Measurements from ENCODE around the gene HBP1. TPM values are rescaled to one million over a fixed set of nuclear protein-coding genes. Genes with fewer than 3 reads are reported as not detected.
"Not testable (repeated sequence)": the region's sequence is repeated elsewhere in the genome, so short reads cannot be mapped to it uniquely, and the experiment has no call there.

Gene HBP1
- total RNA-seq, 2 experiments from 2014 or later = 17.2 to 17.3 TPM

GRCh38 chr7:107143875-107144274, 24.9 kb upstream of the HBP1 start:
- H3K9me3 Mint-ChIP-seq (ENCODE audit: insufficient read depth); ATAC-seq; H3K4me3 Mint-ChIP-seq; POLR2A ChIA-PET; H3K36me3 Mint-ChIP-seq (ENCODE audit: low read depth); H3K27ac Mint-ChIP-seq; DNase-seq; H3K27me3 Mint-ChIP-seq (ENCODE audit: low read depth); H3K4me1 Mint-ChIP-seq (ENCODE audit: low read depth): not testable (repeated sequence)
- CTCF ChIA-PET = interaction anchor here (1.2 to 1.7 kb wide), 3 partner anchors 12 to 21 kb away, joined by 3 to 6 read pairs (median 3); no protein-coding TSS in a partner anchor

GRCh38 chr7:107145067-107145838, 23.6 kb upstream of the HBP1 start:
- ATAC-seq (no peak), DNase-seq (no peak)
- H3K9me3 Mint-ChIP-seq (ENCODE audit: insufficient read depth) = no peaks in the 10 kb centered on the region
- H3K27me3 Mint-ChIP-seq (ENCODE audit: low read depth) = no peaks in the 10 kb centered on the region
- ChIA-PET CTCF (no interaction called here), POLR2A (no interaction called here)
- H3K27ac Mint-ChIP-seq = no peak overlapping the region
- no peak overlapping the region for H3K4me3 Mint-ChIP-seq
- H3K36me3 Mint-ChIP-seq (ENCODE audit: low read depth) = no peaks in the 10 kb centered on the region
- peaks cover 2% of the 10 kb centered on the region for H3K4me1 Mint-ChIP-seq (ENCODE audit: low read depth)

- POLR2A ChIA-PET = interaction anchor here (1.4 to 1.6 kb wide), 2 partner anchors 21 kb away, joined by 5 read pairs; partner anchors contain the start of gene HBP1
- Mint-ChIP-seq H3K27ac (no peak overlapping the region), H3K4me3 (no peak overlapping the region), H3K4me1 (ENCODE audit: low read depth) (peaks cover 2% of the 10 kb centered on the region), H3K27me3 (ENCODE audit: low read depth) (no peaks in the 10 kb centered on the region), H3K36me3 (ENCODE audit: low read depth) (no peaks in the 10 kb centered on the region), H3K9me3 (ENCODE audit: insufficient read depth) (no peaks in the 10 kb centered on the region)
- CTCF ChIA-PET = interaction anchor here (0.7 to 7.6 kb wide), 36 partner anchors 9 to 595 kb away, joined by 3 to 81 read pairs (median 3); partner anchors contain the start of gene HBP1
- DNase-seq = peak; percentile 49
- ATAC-seq = peak; percentile 77
These were observed 21.1 kb upstream of the HBP1 start for GRCh38 chr7:107147464-107148393.

GRCh38 chr7:107148721-107149120, 20.1 kb upstream of the HBP1 start:
- ChIA-PET POLR2A (interaction anchor here (1.6 kb wide), 1 partner anchor 20 kb away, joined by 5 read pairs; the partner anchor contains the start of gene HBP1), CTCF (interaction anchor here (1.0 to 7.6 kb wide), 14 partner anchors 8 to 594 kb away, joined by 3 to 81 read pairs (median 4); no protein-coding TSS in a partner anchor)
- no peak overlapping the region for H3K4me3 Mint-ChIP-seq
- peaks cover 2% of the 10 kb centered on the region for H3K4me1 Mint-ChIP-seq (ENCODE audit: low read depth)
- DNase-seq (no peak), ATAC-seq (no peak)
- H3K27me3 Mint-ChIP-seq (ENCODE audit: low read depth) = no peaks in the 10 kb centered on the region
- H3K27ac Mint-ChIP-seq = no peak overlapping the region
- H3K9me3 Mint-ChIP-seq (ENCODE audit: insufficient read depth) = no peaks in the 10 kb centered on the region
- no peaks in the 10 kb centered on the region for H3K36me3 Mint-ChIP-seq (ENCODE audit: low read depth)

GRCh38 chr7:107149863-107150262, 18.9 kb upstream of the HBP1 start:
- no peaks in the 10 kb centered on the region for H3K36me3 Mint-ChIP-seq (ENCODE audit: low read depth)
- ChIA-PET CTCF (interaction anchor here (0.7 to 7.6 kb wide), 11 partner anchors 11 to 725 kb away, joined by 3 to 81 read pairs (median 5); partner anchors contain the start of gene HBP1), POLR2A (no interaction called here)
- ATAC-seq = no peak
- DNase-seq = no peak
- H3K9me3 Mint-ChIP-seq (ENCODE audit: insufficient read depth) = no peaks in the 10 kb centered on the region
- H3K4me3 Mint-ChIP-seq = no peak overlapping the region
- no peak overlapping the region for H3K27ac Mint-ChIP-seq
- H3K27me3 Mint-ChIP-seq (ENCODE audit: low read depth) = no peaks in the 10 kb centered on the region
- peaks cover 2% of the 10 kb centered on the region for H3K4me1 Mint-ChIP-seq (ENCODE audit: low read depth)

- DNase-seq (peak; percentile 87), ATAC-seq (peak; percentile 75)
- ChIA-PET CTCF (interaction anchor here (0.7 to 7.6 kb wide), 12 partner anchors 14 to 724 kb away, joined by 3 to 81 read pairs (median 5); partner anchors contain the start of gene HBP1), POLR2A (no interaction called here)
- Mint-ChIP-seq H3K4me3 (no peak overlapping the region), H3K4me1 (ENCODE audit: low read depth) (peaks cover 2% of the 10 kb centered on the region), H3K27ac (no peak overlapping the region), H3K36me3 (ENCODE audit: low read depth) (no peaks in the 10 kb centered on the region), H3K27me3 (ENCODE audit: low read depth) (no peaks in the 10 kb centered on the region), H3K9me3 (ENCODE audit: insufficient read depth) (no peaks in the 10 kb centered on the region)
These were observed 18.3 kb upstream of the HBP1 start for GRCh38 chr7:107150375-107151073.

- Mint-ChIP-seq H3K36me3 (ENCODE audit: low read depth) (no peaks in the 10 kb centered on the region), H3K27me3 (ENCODE audit: low read depth) (no peaks in the 10 kb centered on the region), H3K27ac (no peak overlapping the region), H3K4me3 (no peak overlapping the region), H3K4me1 (ENCODE audit: low read depth) (peaks cover 2% of the 10 kb centered on the region), H3K9me3 (ENCODE audit: insufficient read depth) (no peaks in the 10 kb centered on the region)
- DNase-seq (no peak), ATAC-seq (no peak)
- POLR2A ChIA-PET = interaction anchor here (0.8 kb wide), 1 partner anchor 18 kb away, joined by 5 read pairs; the partner anchor contains the start of gene HBP1
- CTCF ChIA-PET = interaction anchor here (0.8 to 7.6 kb wide), 4 partner anchors 17 to 360 kb away, joined by 3 to 81 read pairs (median 4); partner anchors contain the start of gene HBP1
These were observed 17.3 kb upstream of the HBP1 start for GRCh38 chr7:107151538-107151937.

GRCh38 chr7:107152011-107152410, 16.8 kb upstream of the HBP1 start:
- ChIA-PET POLR2A (interaction anchor here (0.8 kb wide), 1 partner anchor 17 kb away, joined by 5 read pairs; the partner anchor contains the start of gene HBP1), CTCF (interaction anchor here (1.0 to 7.6 kb wide), 5 partner anchors 16 to 357 kb away, joined by 3 to 81 read pairs (median 5); partner anchors contain the start of gene HBP1)
- Mint-ChIP-seq H3K9me3 (ENCODE audit: insufficient read depth) (no peaks in the 10 kb centered on the region), H3K4me1 (ENCODE audit: low read depth) (peaks cover 2% of the 10 kb centered on the region), H3K36me3 (ENCODE audit: low read depth) (no peaks in the 10 kb centered on the region), H3K4me3 (no peak overlapping the region), H3K27ac (no peak overlapping the region), H3K27me3 (ENCODE audit: low read depth) (no peaks in the 10 kb centered on the region)
- DNase-seq = no peak
- ATAC-seq = no peak

- H3K27me3 Mint-ChIP-seq (ENCODE audit: low read depth) = peaks cover 2% of the 10 kb centered on the region
- H3K27ac Mint-ChIP-seq = no peak overlapping the region
- no peaks in the 10 kb centered on the region for H3K4me1 Mint-ChIP-seq (ENCODE audit: low read depth)
- H3K9me3 Mint-ChIP-seq (ENCODE audit: insufficient read depth) = no peaks in the 10 kb centered on the region
- H3K4me3 Mint-ChIP-seq = no peak overlapping the region
- POLR2A ChIA-PET = no interaction called here
- CTCF ChIA-PET = no interaction called here
- DNase-seq (no peak), ATAC-seq (no peak)
- H3K36me3 Mint-ChIP-seq (ENCODE audit: low read depth) = no peaks in the 10 kb centered on the region
These were observed 14.0 kb upstream of the HBP1 start for GRCh38 chr7:107154826-107155225.

- H3K9me3 Mint-ChIP-seq (ENCODE audit: insufficient read depth); DNase-seq; H3K4me3 Mint-ChIP-seq; H3K27me3 Mint-ChIP-seq (ENCODE audit: low read depth); POLR2A ChIA-PET; ATAC-seq; H3K27ac Mint-ChIP-seq; H3K4me1 Mint-ChIP-seq (ENCODE audit: low read depth); H3K36me3 Mint-ChIP-seq (ENCODE audit: low read depth): not testable (repeated sequence)
- CTCF ChIA-PET = interaction anchor here (1.8 kb wide), 1 partner anchor 13 kb away, joined by 4 read pairs; the partner anchor contains the start of gene HBP1
These were observed 13.1 kb upstream of the HBP1 start for GRCh38 chr7:107155726-107156125.

- DNase-seq (no peak), ATAC-seq (no peak)
- Mint-ChIP-seq H3K4me1 (ENCODE audit: low read depth) (no peaks in the 10 kb centered on the region), H3K27me3 (ENCODE audit: low read depth) (peaks cover 2% of the 10 kb centered on the region), H3K36me3 (ENCODE audit: low read depth) (no peaks in the 10 kb centered on the region), H3K4me3 (no peak overlapping the region), H3K9me3 (ENCODE audit: insufficient read depth) (no peaks in the 10 kb centered on the region), H3K27ac (no peak overlapping the region)
- POLR2A ChIA-PET = no interaction called here
- CTCF ChIA-PET = interaction anchor here (1.4 to 1.8 kb wide), 2 partner anchors 10 to 12 kb away, joined by 4 to 5 read pairs; partner anchors contain the start of gene HBP1
These were observed 11.7 kb upstream of the HBP1 start for GRCh38 chr7:107157091-107157490.

All from activated CD8-positive, alpha-beta T cell treated with anti-CD3 and anti-CD28 coated beads, Interleukin-2, amount 10 ng/mL, durations not matched to agents 7 days and 5 days (primary cell).